Pancreas (tissue), 10 donors: ENCODE results near the gene PWP2. TPM values are rescaled to one million over a fixed set of nuclear protein-coding genes. Genes with fewer than 3 reads are reported as not detected.
"Not testable (repeated sequence)": the region's sequence is repeated elsewhere in the genome, so short reads cannot be mapped to it uniquely, and the experiment has no call there.

Experiments used
- ATAC-seq, 4 donors: fragments of 200-7000 bp; cut with Tn5 transposase; one replicate each; pipeline versions ENCODE4 v1.8.0 to v1.9.1; 2020; ENCODE audit warnings: mild to moderate bottlenecking in 4 of 4, moderate library complexity in 4 of 4
- DNase-seq, 6 donors: peaks; one replicate each; pipeline ENCODE4 v3.0.0-alpha.2; 2020
- FAIRE-seq: peaks from 2 replicates; lab custom pipeline; 2012; peaks lifted over from hg19 to GRCh38; lab: Jason Lieb, UNC
- H3K27ac ChIP-seq, 4 donors: fragments of 200-600 bp; sonication (generic); 1 replicate in 3 of 4; 2 replicates in 1 of 4; pipeline versions ENCODE4 v1.5.0 to v1.8.0; 2020
- H3K27me3 ChIP-seq, 4 donors: fragments of 200-600 bp; one replicate each; pipeline ENCODE4 v1.8.0; 2021
- H3K36me3 ChIP-seq, 3 donors: fragments of 200-600 bp; sonication (generic) in 1 of 3; one replicate each; pipeline versions ENCODE4 v1.5.0 to v1.8.0; 2020 to 2021
- H3K4me1 ChIP-seq, 3 donors: fragments of 200-600 bp; one replicate each; pipeline ENCODE4 v1.8.0; 2021
- H3K4me3 ChIP-seq, 4 donors: fragments of 200-600 bp; sonication (generic) in 2 of 4; one replicate each; pipeline versions ENCODE4 v1.5.0 to v1.8.0; 2020 to 2021
- H3K9me3 ChIP-seq, 4 donors: fragments of 200-600 bp; one replicate each; pipeline ENCODE4 v1.8.0; 2021
- CTCF ChIP-seq, 4 donors: fragments of 200-600 bp; sonication (generic) in 3 of 4; IDR thresholded peaks; one replicate each; pipeline versions ENCODE4 v1.5.0 to v1.8.0; 2021; ENCODE audit warnings: antibody characterized with exemption in 4 of 4
- WGBS, 2 donors: extraction: QIAGEN DNeasy Blood & Tissue Kit; methylation state at CpG; one replicate each; pipeline ENCODE4 v1.1.7; 2013; 5-methylcytosine and 5-hydroxymethylcytosine counted together
- intact Hi-C, 3 donors: fragments of 100-400 bp; cut with DNase I; formaldehyde crosslinking; loops; one replicate each; pipeline versions ENCODE4 v1.11.1 to v1.14.2; 2022
- polyA plus RNA-seq, 2 donors: library from polyadenylated mRNA; stranded (reverse); fragments of 200-250 nt; gene quantifications; one replicate each; pipeline ENCODE4 v1.2.3, GENCODE V29; 2013
- total RNA-seq, 6 donors: library from RNA; stranded (reverse); fragmentation: NEBNext Ultra II Directional in 4 of 6; extraction: Animal tissue kit (Norgen Biotek cat#: 25700) in 4 of 6; gene quantifications; one replicate each; pipeline versions ENCODE4 v1.2.1 to v1.2.4, GENCODE V29; 2021 to 2023
- donor health status: healthy with polysubstance abuse.
- donor health status: DM: no; HTN: no; CAD: no; lungs with moderate emphysema.
- donor health status: DM: no; HTN: no; CAD: no.
- donor health status: control.
- donor health status: control.
- donor health status: Bipolar disorder and iron deficiency.
- donor health status: DM: yes; HTN: yes; CAD: no.
- donor health status: DM: no; HTN: no; CAD: no.
- donor health status: DM: no; HTN: no; CAD: no.
- donor health status: DM: yes; HTN: yes; CAD: no.

Gene PWP2
- total RNA-seq (1 to 10 TPM in 5 of 6 donors, under 1 TPM in 1; 0.87 to 5.8 (median 2.2) TPM), polyA plus RNA-seq (10 to 100 TPM in 1 of 2 donors, 1 to 10 TPM in 1; 5.6 to 10.5 TPM)

GRCh38 chr21:44107026-44107501, at the start of gene PWP2:
PWP2 (plus strand) TSS chr21:44107399; CDS start chr21:44107417, 18 bp downstream.
- H3K27ac ChIP-seq, FAIRE-seq, H3K4me1 ChIP-seq, H3K36me3 ChIP-seq, intact Hi-C loops, H3K9me3 ChIP-seq, H3K27me3 ChIP-seq: not testable (repeated sequence)
- 0% methylated on average over 27 of the region's 66 CpGs; no CpG with 5 or more reads in 1 of the 2 donors for WGBS, 2 donors
- DNase-seq: peak in 3 of 6 donors; percentile 15 to 49 (median 15)
- H3K4me3 ChIP-seq: peak within 1 kb of the TSS in 2 of 4 donors; percentile 28 to 35
- ATAC-seq: peak; percentile 95 to 98 (median 96)

DNA sequence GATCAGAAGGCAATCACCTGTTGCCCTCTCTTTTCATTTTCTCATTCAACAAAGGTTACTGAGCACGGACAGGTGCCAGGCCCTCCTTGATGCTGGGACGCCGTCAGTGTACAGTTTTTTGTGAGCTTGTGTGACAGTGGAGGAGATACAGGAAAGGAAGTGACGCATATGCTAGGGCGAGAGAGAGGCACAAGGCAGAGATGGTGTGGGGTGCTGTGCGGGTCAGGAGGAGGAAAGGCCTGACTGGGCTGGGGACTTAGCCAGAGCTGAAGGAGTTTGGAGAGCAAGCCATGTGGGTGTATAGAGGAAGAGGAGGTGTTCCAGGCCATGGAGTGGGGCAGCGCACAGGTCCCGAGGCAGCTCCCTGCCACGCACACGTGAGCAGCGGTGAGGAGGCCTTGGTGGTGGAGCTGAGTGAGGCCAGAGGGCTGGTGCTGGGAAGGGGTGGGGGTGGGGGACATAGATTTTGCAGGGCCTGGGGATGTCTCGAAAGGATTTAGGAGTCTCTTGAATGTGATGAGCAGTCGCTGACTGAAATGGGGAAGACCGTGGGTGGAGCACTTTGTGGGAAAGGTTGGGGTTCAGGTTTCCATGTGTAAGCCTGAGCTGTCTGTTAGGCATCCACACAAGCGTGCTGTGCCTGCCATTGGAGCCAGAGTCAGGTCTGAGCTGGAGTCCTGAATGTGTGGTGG, 49.1 kb upstream of the PWP2 start:
- ATAC-seq: no peak
- H3K9me3 ChIP-seq: no peaks in the 10 kb centered on the region
- no peak for DNase-seq
- no peaks in the 10 kb centered on the region for H3K27me3 ChIP-seq
- H3K4me3 ChIP-seq: no peak overlapping the region
- H3K36me3 ChIP-seq: peaks cover 0 to 16% (median 0%) of the 10 kb centered on the region in 3 donors
- FAIRE-seq: no peak
- H3K4me1 ChIP-seq: no peaks in the 10 kb centered on the region
- 94 to 95% methylated on average over 15 of the region's 15 CpGs for WGBS, 2 donors
- intact Hi-C loops: no loop called here
- TF ChIP-seq CTCF (IDR thresholded peaks at IDR 0.05): no peak
- no peak overlapping the region for H3K27ac ChIP-seq

- no peaks in the 10 kb centered on the region for H3K4me1 ChIP-seq
- peaks cover 0 to 17% (median 2%) of the 10 kb centered on the region in 3 donors for H3K36me3 ChIP-seq
- no peak overlapping the region for H3K27ac ChIP-seq
- no peak for ATAC-seq
- DNase-seq: no peak
- no peaks in the 10 kb centered on the region for H3K9me3 ChIP-seq
- H3K4me3 ChIP-seq: no peak overlapping the region
- intact Hi-C loops: no loop called here
- WGBS, 2 donors: 92 to 95% methylated on average over 12 of the region's 12 CpGs
- no peaks in the 10 kb centered on the region for H3K27me3 ChIP-seq
- FAIRE-seq: no peak
- no peak for TF ChIP-seq CTCF (IDR thresholded peaks at IDR 0.05)
Measured at GRCh38 chr21:44058652-44058964, 48.6 kb upstream of the PWP2 start.

DNA sequence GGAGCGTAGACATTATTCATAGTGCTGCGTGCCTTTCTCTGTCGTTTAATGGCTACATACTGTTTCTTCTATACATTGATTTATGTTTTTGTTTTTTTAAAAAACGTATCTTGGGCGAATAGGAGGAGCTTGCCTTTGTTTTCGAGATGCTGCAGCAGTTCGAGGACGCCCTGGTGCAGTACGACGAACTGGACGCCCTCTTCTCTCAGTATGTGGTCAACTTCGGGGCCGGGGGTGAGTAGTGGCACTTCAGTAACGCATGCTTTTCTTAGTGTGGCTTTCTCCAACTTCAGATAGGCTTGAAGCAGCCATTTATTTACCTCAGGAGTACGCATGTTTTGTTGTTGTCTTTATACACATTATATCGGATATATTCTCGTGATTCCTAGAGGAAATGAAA, 48.2 kb upstream of the PWP2 start:
- no peak overlapping the region for H3K4me3 ChIP-seq
- WGBS, 2 donors: 87 to 90% methylated on average over 17 of the region's 17 CpGs
- no peaks in the 10 kb centered on the region for H3K27me3 ChIP-seq
- DNase-seq (no peak), FAIRE-seq (no peak), ATAC-seq (no peak)
- intact Hi-C loops: no loop called here
- H3K36me3 ChIP-seq: peaks cover 0 to 21% (median 5%) of the 10 kb centered on the region in 3 donors
- no peaks in the 10 kb centered on the region for H3K4me1 ChIP-seq
- no peak overlapping the region for H3K27ac ChIP-seq
- H3K9me3 ChIP-seq: no peaks in the 10 kb centered on the region
- no peak for TF ChIP-seq CTCF (IDR thresholded peaks at IDR 0.05)

- Histone ChIP-seq H3K27ac (no peak overlapping the region), H3K9me3 (no peaks in the 10 kb centered on the region), H3K4me3 (no peak overlapping the region), H3K4me1 (no peaks in the 10 kb centered on the region), H3K27me3 (no peaks in the 10 kb centered on the region), H3K36me3 (peaks cover 0 to 21% (median 5%) of the 10 kb centered on the region in 3 donors)
- no peak for DNase-seq
- no peak for FAIRE-seq
- intact Hi-C loops: no loop called here
- WGBS, 2 donors: 88 to 96% methylated on average over 4 of the region's 4 CpGs
- TF ChIP-seq CTCF (IDR thresholded peaks at IDR 0.05): no peak
- ATAC-seq: no peak
Measured at GRCh38 chr21:44059710-44060109, 47.5 kb upstream of the PWP2 start.
